Measurements from ENCODE around the gene ITPRIP. TPM values are rescaled to one million over a fixed set of nuclear protein-coding genes. Genes with fewer than 3 reads are reported as not detected.

Gene ITPRIP
- polyA plus RNA-seq, 1 donor (not counting 4 experiments of a cell fraction or from before 2014, with no cell fraction given) = 12.1 TPM

DNA sequence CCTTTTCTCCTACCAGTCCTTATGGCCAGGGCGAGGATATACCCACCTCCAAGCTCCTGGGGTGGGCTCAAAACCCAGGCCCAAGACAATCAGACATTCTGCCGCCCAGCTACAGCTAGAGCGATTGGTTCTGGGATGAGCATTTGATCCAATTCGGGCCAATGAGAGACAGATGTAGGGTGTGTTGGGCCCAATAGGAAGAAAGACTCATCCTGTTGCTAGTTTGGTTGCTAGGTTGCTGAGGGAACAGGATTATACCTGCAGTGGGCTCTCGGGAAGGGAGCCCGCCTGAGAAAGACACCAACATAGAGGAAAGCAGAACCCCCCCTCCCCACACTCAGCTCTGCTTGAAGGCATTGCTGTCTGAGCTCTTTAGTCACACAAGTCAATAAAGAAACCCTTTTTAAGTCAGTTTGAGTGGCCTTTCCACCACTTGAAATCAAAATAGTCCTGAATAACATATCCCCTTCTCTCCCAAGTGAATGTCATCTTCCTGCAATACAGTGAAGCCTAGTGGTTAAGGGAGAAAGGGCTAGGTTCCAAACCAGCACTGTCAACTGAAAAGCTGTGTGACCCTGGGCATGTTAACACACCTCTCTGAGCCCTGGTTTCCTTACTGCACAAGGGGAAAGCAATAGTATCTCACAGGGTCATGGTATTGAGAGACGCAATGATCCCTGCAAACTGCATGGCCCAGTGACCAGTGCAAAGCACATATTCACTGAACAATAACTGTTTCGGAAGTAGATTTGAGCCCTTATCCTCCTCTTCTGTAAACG lies 21.8 kb downstream of the ITPRIP start:
- TF ChIP-seq, protein P1, sequence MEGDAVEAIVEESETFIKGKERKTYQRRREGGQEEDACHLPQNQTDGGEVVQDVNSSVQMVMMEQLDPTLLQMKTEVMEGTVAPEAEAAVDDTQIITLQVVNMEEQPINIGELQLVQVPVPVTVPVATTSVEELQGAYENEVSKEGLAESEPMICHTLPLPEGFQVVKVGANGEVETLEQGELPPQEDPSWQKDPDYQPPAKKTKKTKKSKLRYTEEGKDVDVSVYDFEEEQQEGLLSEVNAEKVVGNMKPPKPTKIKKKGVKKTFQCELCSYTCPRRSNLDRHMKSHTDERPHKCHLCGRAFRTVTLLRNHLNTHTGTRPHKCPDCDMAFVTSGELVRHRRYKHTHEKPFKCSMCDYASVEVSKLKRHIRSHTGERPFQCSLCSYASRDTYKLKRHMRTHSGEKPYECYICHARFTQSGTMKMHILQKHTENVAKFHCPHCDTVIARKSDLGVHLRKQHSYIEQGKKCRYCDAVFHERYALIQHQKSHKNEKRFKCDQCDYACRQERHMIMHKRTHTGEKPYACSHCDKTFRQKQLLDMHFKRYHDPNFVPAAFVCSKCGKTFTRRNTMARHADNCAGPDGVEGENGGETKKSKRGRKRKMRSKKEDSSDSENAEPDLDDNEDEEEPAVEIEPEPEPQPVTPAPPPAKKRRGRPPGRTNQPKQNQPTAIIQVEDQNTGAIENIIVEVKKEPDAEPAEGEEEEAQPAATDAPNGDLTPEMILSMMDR (optimal IDR thresholded peaks at IDR 0.05 in 1 of 3, IDR thresholded peaks at IDR 0.05 in 1 of 3, conservative IDR thresholded peaks at IDR 0.05 in 1 of 3; ENCODE audit: extremely low read depth in 1 of 3, insufficient read depth in 2 of 3, low read length in 3 of 3) = no peak
- H3K27ac ChIP-seq (ENCODE audit: control insufficient read depth, insufficient read depth, low read length) = no peak overlapping the region
- peaks cover 11% of the 10 kb centered on the region for H4K20me1 ChIP-seq (ENCODE audit: control insufficient read depth, extremely low read depth, insufficient read depth, low read length)
- no peak overlapping the region for H3K4me3 ChIP-seq (ENCODE audit: control insufficient read depth in 2 of 3, extremely low read depth in 1 of 3, insufficient read depth in 2 of 3, low read depth in 1 of 3, low read length in 3 of 3)
- H3K27me3 ChIP-seq (ENCODE audit: control insufficient read depth, extremely low read depth, insufficient read depth, low read length) = no peaks in the 10 kb centered on the region
- no peaks in the 10 kb centered on the region for H3K9me3 ChIP-seq (ENCODE audit: control insufficient read depth, low read depth, low read length)
- DNase-seq (ENCODE audit: low read depth, low spot score) (no peak), FAIRE-seq (no peak)
- H3K9me1 ChIP-seq (ENCODE audit: control insufficient read depth, extremely low read depth, insufficient read depth, low read length) = peaks cover 3% of the 10 kb centered on the region
- H3K79me2 ChIP-seq (ENCODE audit: control insufficient read depth, insufficient read depth, low read length) = peaks cover 85% of the 10 kb centered on the region
- no peak overlapping the region for H2AFZ ChIP-seq (ENCODE audit: control insufficient read depth, low read length)
- H3K9ac ChIP-seq (ENCODE audit: control insufficient read depth, extremely low read depth, insufficient read depth, low read length) = no peak overlapping the region
- no peak overlapping the region for H3K4me2 ChIP-seq (ENCODE audit: control insufficient read depth, extremely low read depth, insufficient read depth, low read depth, low read length)
- H3K4me1 ChIP-seq (ENCODE audit: control insufficient read depth, extremely low read depth, insufficient read depth, low read length) = peaks cover 48% of the 10 kb centered on the region
- dilution Hi-C loops (cut with MboI; ENCODE audit: extremely low pct_ligation_motif_present, low sequenced_read_pairs) = no loop called here
- peaks cover 21 to 25% of the 10 kb centered on the region in 2 experiments for H3K36me3 ChIP-seq (ENCODE audit: control insufficient read depth in 2 of 2, extremely low read depth in 1 of 2, insufficient read depth in 2 of 2, low read length in 2 of 2)

DNA sequence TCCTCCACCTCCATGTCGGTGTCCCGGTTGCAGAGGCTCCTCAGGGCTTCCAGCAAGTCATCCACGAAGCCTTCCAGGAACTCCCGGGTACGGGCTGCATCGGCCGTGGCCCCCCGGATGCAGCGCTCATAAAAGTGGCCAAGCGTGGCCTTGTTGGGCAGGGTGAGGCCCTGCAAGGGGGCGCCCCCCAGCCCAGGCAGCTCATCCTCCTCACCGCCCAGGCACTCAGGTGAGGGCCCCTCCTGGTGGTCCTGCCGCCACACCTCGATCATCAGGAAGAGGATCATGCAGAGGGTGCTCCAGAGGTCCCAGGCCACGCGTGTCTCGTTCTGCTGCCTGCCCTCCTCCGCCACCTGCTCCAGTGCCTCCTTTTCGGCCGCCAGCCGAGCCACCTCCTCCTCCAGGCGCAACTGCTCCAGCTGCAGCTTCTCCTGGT lies 22.8 kb downstream of the ITPRIP start:
- H3K9me1 ChIP-seq (ENCODE audit: control insufficient read depth, extremely low read depth, insufficient read depth, low read length) = peaks cover 3% of the 10 kb centered on the region
- no peak overlapping the region for H3K27ac ChIP-seq (ENCODE audit: control insufficient read depth, insufficient read depth, low read length)
- FAIRE-seq (no peak), DNase-seq (ENCODE audit: low read depth, low spot score) (no peak)
- no peaks in the 10 kb centered on the region for H3K27me3 ChIP-seq (ENCODE audit: control insufficient read depth, extremely low read depth, insufficient read depth, low read length)
- dilution Hi-C loops (cut with MboI; ENCODE audit: extremely low pct_ligation_motif_present, low sequenced_read_pairs) = no loop called here
- peaks cover 21 to 29% of the 10 kb centered on the region in 2 experiments for H3K36me3 ChIP-seq (ENCODE audit: control insufficient read depth in 2 of 2, extremely low read depth in 1 of 2, insufficient read depth in 2 of 2, low read length in 2 of 2)
- no peak overlapping the region for H2AFZ ChIP-seq (ENCODE audit: control insufficient read depth, low read length)
- H3K4me3 ChIP-seq (ENCODE audit: control insufficient read depth in 2 of 3, extremely low read depth in 1 of 3, insufficient read depth in 2 of 3, low read depth in 1 of 3, low read length in 3 of 3) = no peak overlapping the region
- no peak overlapping the region for H3K9ac ChIP-seq (ENCODE audit: control insufficient read depth, extremely low read depth, insufficient read depth, low read length)
- peaks cover 75% of the 10 kb centered on the region for H3K79me2 ChIP-seq (ENCODE audit: control insufficient read depth, insufficient read depth, low read length)
- no peak overlapping the region for H3K4me2 ChIP-seq (ENCODE audit: control insufficient read depth, extremely low read depth, insufficient read depth, low read depth, low read length)
- no peak for TF ChIP-seq EZH2 (IDR thresholded peaks at IDR 0.05; ENCODE audit: low read length)
- TF ChIP-seq, protein P1 (optimal IDR thresholded peaks at IDR 0.05 in 1 of 3, IDR thresholded peaks at IDR 0.05 in 1 of 3, conservative IDR thresholded peaks at IDR 0.05 in 1 of 3; ENCODE audit: extremely low read depth in 1 of 3, insufficient read depth in 2 of 3, low read length in 3 of 3) = no peak
- no peaks in the 10 kb centered on the region for H3K9me3 ChIP-seq (ENCODE audit: control insufficient read depth, low read depth, low read length)
- peaks cover 38% of the 10 kb centered on the region for H3K4me1 ChIP-seq (ENCODE audit: control insufficient read depth, extremely low read depth, insufficient read depth, low read length)
- H4K20me1 ChIP-seq (ENCODE audit: control insufficient read depth, extremely low read depth, insufficient read depth, low read length) = peaks cover 12% of the 10 kb centered on the region
